SK-N-MC (cell line): ENCODE results near the gene VTI1B.

Experiments used
- EZH2 ChIP-seq: fragments of 200-600 bp; sonication (generic); IDR thresholded peaks from one replicate; pipeline ENCODE4 v1.6.1; 2017; ENCODE audit warnings: antibody characterized with exemption
- FOXP2 ChIP-seq: optimal IDR thresholded peaks from 2 replicates; pipeline ENCODE3; 2011; ENCODE audit warnings: mild to moderate bottlenecking, moderate library complexity; ENCODE audit not compliant: insufficient read depth; ENCODE audit errors: extremely low read length, control extremely low read depth
- POLR2AphosphoS5 ChIP-seq: IDR thresholded peaks from 2 replicates; pipeline ENCODE4 v1.6.1; 2012; ENCODE audit warnings: mild to moderate bottlenecking, low read depth, low read length, borderline replicate concordance

DNA sequence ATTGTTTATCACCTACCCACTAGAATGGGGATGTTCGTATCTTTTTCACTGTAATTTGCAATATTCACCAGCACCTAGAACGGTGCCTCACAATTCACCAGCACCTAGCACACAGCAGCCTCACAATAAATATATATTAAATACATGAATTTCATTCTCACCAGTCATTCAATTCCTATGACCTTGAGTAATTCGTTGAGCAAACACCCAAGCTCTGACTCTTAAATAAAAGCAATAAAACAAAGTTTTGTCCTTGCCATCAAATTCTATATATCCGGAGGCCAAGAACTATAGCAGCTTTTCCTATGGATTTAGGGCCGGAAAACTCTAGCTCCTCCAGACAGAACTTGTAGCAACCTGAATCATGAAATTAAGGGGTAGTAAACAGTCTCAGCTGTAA, 981 bp downstream of the VTI1B start:
- TF ChIP-seq EZH2 (no peak), POLR2AphosphoS5 (no peak), FOXP2 (no peak)
